Ishikawa (cell line): Measurements from ENCODE around the gene IL1RL2.

ENCODE experiments used
- CEBPB ChIP-seq: IDR thresholded peaks from 2 replicates; pipeline ENCODE4 v1.6.1; 2012
- CREB1 ChIP-seq: IDR thresholded peaks from 2 replicates; pipeline ENCODE4 v1.6.1; 2012; ENCODE audit warnings: low read depth
- EGR1 ChIP-seq: IDR thresholded peaks from 2 replicates; pipeline ENCODE4 v1.6.1; 2012
- EP300 ChIP-seq: IDR thresholded peaks from 2 replicates; pipeline ENCODE4 v1.6.1; 2012; ENCODE audit warnings: borderline replicate concordance
- FOXM1 ChIP-seq: IDR thresholded peaks from 2 replicates; pipeline ENCODE4 v1.6.1; 2012; ENCODE audit warnings: low read depth, borderline replicate concordance
- NFIC ChIP-seq: IDR thresholded peaks from 2 replicates; pipeline ENCODE4 v1.6.1; 2012
- RAD21 ChIP-seq: IDR thresholded peaks from 2 replicates; pipeline ENCODE4 v1.6.1; 2012; ENCODE audit warnings: low read depth
- REST ChIP-seq: IDR thresholded peaks from 2 replicates; pipeline ENCODE4 v1.6.1; 2012; ENCODE audit warnings: low read depth, mild to moderate bottlenecking
- TAF1 ChIP-seq: IDR thresholded peaks from 2 replicates; pipeline ENCODE4 v1.6.1; 2012; ENCODE audit warnings: low read depth, mild to moderate bottlenecking
- TEAD4 ChIP-seq: IDR thresholded peaks from 2 replicates; pipeline ENCODE4 v1.6.1; 2012
- TF ChIP-seq, protein P1 (sequence below): IDR thresholded peaks from 2 replicates; pipeline ENCODE4 v1.6.1; 2012

- TF ChIP-seq TAF1, result no peak
- no peak for TF ChIP-seq NFIC
- no peak for TF ChIP-seq CEBPB
- no peak for TF ChIP-seq CREB1
- no peak for TF ChIP-seq RAD21
- no peak for TF ChIP-seq FOXM1
- no peak for TF ChIP-seq EP300
- no peak for TF ChIP-seq TEAD4
- TF ChIP-seq REST, result no peak
- TF ChIP-seq, protein P1, sequence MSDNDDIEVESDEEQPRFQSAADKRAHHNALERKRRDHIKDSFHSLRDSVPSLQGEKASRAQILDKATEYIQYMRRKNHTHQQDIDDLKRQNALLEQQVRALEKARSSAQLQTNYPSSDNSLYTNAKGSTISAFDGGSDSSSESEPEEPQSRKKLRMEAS, result no peak
- TF ChIP-seq EGR1, result no peak
Observed at GRCh38 chr2:102266204-102266603, 79.4 kb downstream of the IL1RL2 start.
